Inferior parietal cortex (tissue), 1 donor: ENCODE data around the gene TNRC6B.
"Not testable (repeated sequence)": the region's sequence is repeated elsewhere in the genome, so short reads cannot be mapped to it uniquely, and the experiment has no call there.

Experiments
- DNase-seq: peaks from one replicate; pipeline ENCODE4 v3.0.0-alpha.2; 2016; ENCODE audit errors: extremely low spot score

Gene TNRC6B

DNA sequence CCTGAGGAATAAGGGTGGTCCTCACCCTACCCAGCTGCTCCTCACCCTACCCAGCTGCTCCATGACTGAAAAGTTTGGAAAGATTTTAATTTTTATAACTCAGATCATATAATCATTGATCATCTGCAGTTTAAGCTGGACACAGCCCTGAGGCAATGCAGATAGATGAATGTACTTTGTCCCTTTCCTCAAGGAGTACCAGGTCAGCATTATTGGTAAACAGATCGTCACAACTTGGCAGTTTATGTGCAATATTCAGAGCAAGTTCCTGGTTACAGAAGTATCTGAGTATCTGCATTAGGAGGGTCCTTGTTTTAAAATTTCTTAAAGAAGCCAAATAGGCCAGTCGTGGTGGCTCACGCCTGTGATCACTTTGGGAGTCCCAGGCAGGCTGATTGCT lies 3.6 kb downstream of the TNRC6B start:
- no peak for DNase-seq

DNA sequence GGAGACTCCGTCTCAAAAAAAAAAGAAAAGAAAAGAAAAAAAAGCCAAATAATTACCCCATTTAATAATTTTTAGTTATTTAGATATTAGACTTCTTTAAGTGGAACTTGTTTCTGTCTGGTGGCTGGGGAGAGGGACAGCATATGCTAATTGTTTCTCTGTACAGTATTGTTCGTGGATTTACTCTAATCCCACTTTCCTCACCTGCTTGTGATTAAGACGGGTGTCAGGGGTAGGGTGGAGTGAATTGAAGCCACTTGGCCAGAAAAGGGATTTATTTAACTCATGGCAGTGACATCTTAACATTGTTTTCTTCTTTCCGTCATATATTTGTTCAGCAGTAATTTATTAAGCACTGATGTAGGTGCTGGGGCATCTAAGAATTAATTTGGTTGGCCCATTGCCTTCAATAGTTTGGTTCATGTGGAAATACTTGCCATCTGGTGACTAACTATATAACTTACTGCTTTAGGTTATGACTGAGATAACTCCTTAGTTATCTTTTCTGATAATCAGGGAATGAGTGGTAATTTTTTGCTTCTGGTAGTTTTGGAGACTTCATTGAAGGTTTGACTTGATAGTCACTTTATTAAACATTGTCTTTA lies 4.6 kb downstream of the TNRC6B start:
- no peak for DNase-seq

DNA sequence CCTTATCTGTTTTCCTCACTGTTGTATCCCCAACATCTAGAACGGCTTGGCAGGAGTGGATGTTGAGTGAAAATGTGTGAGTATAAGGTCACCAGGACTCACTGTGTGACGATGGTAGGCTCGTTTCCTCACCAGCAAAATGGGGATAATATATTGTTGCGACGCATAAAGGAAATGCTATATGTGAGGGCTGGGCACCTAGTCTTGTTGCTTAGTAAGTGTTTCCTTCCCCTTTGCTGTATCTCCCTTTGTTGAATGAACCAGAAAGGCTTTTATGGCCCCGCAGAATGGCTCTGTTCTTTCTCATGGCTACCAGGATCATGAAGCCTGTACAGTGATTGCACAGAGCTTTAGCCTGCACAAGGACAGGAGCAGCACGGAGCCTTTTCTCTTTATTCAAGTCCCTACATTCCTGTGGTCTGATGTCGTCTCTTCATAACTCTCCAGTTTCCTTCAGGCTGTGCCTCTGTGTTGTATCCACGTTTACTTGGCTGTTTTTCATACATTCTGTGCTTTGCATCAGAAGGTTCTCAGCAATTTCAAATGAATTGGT lies 5.4 kb downstream of the TNRC6B start:
- no peak for DNase-seq

DNA sequence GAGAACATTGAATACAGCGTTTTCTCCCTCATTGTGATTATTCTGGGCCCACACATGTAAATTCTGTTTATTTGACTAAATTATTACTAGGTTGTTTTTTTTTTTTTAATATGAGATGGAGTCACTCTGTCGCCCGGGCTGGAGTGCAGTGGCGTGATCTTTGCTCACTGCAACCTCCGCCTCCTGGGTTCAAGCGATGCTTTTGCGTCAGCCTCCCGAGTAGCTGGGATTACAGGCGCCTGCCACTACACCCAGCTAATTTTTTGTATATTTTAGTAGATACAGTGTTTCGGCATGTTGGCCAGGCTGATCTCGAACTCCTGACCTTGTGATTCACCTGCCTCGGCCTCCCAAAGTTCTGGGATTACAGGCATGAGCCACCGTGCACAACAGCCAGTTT lies 5.9 kb downstream of the TNRC6B start:
- not testable (repeated sequence) for DNase-seq

DNA sequence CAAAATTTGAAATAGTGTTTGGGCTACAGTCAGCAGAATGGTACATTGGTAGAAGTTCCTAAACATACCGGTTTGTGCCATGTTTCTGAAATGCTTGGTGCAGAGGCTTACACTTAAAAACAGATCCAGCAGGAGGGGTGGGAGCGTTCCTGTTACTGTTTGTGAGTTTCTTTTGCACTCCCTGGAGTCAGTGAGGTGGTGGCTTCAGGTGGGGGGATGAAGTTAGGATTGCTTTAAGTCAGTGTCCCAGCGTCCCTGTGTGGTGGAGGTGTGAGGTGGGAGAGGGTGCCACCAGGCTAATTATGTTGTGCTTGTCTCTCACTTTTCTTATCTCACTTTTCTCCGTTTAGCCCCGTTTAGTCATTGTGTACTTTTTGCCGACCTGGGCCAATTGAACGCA lies 9.7 kb downstream of the TNRC6B start:
- no peak for DNase-seq

DNA sequence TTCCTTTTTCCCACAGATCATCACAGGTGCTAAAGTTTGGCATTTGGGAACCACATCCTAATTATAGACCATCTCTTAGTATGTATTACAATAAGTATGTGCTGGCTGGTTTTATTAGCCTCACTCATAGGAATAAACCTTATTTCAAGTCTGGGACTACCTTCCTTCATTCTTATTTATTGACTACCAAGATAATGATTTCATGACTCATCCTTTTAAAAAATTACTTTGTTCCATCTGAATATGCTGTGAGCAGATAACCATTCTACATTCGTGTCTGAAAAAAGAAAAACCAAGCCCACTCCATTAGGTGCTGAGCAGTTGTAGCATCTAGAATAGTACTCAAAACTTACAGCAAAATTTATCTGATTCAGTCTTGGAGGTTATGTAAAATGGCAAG lies 12.3 kb downstream of the TNRC6B start:
- DNase-seq: no peak

DNA sequence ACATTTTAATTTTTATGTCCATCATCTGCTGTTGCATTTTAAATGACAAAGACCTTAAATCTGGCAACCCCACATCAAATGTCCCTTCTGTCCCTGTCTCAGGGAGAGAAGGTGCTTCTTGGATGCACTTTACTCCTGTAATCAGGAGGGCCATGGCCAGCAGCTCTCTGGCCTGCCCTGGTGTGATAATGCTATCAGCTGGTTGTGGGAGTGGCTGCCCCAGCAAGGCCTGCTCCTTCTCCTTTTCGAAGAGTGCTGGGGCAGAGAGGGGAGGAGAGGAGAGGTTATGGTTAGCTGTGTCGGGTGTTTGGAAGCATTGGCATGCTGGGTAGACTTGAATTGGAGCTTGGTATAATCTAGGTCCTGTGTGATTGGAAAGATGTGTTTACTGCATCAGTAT lies 12.8 kb downstream of the TNRC6B start:
- no peak for DNase-seq

DNA sequence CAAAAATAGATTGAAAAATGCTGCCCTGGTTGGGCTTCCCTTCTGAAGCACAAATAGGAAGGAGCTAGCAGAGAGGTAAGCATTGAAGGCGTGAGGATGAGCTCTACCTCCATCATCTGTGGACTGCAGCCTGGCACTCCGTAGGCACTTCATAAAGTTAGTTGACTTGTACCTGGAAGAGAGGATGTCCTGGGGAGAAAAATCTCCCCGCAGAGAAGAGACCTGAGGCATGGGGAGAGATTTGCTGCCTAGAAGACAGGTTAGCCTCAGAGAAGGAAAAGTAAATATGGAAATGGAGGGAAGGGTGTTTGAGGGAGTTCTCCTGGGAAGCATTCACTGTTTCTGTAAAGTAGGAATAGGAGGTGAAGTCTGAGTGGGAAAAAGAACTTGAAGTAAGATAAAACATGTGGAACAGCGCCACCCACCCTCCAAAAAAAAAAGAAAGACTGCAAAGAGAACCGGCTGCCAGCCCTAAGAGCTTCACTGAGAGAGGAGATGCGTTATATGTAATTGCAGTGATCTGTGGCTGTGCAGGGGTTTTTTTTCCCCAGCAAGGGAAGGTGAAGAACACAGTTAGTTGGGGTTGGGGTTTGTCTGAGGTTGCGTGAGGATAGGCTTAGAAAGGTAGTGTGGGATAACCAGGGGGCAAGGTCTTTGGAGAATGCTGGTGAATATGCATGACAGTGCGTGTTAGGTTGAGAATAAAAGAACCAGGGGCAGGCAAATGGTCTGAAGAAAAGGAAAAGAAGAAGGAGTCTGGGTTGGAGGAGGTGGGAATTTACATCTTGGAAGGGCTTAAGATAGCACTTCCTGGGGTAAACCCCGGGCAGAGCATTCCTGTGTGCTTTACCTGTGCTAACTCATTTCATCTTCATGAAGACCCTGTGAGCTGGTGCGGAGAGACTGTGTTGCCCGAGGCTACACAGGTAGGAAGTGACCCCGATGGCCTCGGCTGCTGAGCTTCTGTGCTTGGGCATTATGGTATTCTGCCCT lies 16.0 kb downstream of the TNRC6B start:
- DNase-seq: peak; percentile 52

DNA sequence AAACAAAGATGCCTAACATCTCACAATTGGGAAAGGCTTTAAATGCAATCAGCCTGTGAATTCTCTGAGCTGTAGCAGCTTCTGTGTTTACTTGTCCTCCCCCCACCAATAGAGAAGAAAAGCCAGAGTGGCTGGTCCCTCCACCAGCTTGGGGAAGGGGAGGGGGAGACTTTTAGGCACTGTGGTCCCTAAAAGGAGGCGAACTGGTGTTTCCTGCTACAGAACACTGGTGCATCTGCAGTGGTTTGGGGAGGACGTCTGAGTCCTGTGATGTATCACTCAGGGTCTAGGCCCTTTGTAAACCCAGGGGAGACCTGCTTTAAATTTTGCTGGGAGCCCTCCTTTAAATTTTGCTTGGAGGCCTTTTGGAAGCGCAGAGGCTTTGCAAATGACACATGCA lies 16.9 kb downstream of the TNRC6B start:
- no peak for DNase-seq

DNA sequence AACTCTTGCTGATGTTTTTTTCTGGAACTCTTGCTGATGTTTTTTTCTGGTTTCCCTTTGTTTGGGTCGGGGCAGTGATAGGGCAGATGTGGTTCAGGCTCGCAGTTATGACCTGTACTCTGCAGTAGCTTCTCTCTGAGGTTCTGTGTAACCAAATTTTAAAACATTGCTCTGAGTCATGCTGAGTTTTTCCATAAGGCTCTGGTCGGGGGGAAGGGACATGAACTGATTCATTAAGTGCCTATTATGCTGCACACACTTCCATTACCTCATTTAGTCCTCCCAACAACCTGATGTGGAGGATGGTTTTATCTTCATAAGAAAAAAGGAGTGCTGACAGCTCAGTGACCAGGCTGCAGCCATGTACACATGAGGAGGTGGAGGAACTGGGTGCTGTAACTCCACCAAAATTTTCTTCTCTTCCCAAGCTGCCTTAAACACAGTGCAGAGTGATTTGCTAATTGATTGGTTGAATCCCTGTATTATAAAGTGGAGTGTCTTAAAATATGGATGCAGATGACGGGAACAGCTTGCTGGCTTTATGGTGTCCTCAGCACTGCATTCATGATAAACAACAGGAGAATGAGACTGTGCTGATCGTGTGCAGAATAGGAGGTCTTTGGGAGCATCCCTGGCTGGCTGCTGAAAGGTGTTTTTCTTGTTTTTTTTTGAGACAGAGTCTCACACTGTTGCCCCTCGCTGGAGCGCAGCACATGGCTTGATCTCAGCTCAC lies 19.1 kb downstream of the TNRC6B start:
- no peak for DNase-seq

DNA sequence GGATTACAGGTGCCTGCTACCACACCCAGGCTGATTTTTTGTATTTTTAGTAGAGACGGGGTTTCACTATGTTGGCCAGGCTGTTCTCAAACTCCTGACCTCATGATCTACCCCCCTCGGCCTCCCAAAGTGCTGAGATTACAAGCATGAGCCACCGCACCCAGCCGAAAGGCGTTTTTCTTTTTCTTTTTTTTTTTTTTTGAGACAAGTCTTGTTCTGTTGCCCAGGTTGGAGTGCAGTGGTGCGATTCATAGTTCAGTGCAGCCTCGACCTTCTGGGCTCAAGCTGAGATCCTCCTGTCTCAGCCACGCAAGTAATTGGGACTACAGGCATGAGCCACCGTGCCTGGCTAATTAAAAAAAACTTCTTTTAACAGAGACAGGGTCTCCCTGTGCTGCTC lies 19.7 kb downstream of the TNRC6B start:
- DNase-seq: not testable (repeated sequence)

DNA sequence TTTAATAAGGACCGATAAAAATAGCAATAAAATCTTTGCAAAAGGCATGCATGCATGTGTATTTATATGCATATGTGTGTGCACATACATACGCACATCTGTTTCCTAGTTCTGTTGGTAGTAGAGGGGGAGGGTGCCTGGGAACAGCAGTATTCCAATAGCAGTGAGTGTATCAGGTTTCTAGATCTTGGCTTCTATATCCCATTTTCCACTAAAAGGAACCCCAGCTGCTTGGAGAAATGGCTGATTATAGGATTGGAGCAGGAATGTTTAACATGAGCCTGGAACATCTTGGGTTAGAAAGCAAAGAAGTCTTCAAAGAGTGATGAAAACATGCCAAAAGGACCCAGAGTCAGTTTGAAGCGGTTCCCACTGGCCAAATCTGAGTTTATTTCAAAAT lies 21.0 kb downstream of the TNRC6B start:
- no peak for DNase-seq

DNA sequence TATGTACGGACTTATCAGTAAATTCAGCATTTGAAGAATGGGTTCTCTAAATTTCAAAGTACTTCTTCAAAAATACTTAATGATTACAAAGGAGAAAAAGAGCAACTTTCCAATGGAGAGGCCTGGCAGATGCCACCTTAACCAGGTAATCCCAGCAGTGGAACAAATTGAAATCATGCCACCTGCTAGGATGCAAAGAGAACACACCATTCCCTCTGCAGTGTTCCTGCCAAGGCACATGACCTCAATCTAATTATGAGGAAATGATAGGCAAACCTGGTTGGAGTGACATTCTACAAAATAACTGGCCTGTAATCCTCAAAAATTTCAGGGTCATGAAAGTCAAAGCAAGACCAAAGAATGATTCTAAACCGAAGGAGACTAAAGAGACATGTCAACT lies 21.5 kb downstream of the TNRC6B start:
- no peak for DNase-seq

DNA sequence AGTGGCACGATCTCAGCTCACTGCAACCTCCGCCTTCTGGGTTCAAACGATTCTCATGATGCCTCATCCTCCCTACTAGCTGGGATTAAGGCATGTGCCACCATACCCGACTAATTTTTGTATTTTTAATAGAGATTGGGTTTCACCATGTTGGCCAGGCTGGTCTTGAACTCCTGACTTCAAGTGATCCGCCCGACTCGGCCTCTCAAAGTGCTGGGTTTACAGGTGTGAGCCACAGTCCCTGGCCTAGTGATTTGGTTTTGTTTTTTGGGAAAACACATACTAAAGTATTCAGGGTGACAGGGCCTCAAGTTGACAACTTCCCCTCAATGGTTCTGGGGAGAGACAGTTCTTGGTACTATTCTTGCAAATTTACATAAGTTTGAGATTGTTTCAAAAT lies 22.1 kb downstream of the TNRC6B start:
- DNase-seq: no peak

DNA sequence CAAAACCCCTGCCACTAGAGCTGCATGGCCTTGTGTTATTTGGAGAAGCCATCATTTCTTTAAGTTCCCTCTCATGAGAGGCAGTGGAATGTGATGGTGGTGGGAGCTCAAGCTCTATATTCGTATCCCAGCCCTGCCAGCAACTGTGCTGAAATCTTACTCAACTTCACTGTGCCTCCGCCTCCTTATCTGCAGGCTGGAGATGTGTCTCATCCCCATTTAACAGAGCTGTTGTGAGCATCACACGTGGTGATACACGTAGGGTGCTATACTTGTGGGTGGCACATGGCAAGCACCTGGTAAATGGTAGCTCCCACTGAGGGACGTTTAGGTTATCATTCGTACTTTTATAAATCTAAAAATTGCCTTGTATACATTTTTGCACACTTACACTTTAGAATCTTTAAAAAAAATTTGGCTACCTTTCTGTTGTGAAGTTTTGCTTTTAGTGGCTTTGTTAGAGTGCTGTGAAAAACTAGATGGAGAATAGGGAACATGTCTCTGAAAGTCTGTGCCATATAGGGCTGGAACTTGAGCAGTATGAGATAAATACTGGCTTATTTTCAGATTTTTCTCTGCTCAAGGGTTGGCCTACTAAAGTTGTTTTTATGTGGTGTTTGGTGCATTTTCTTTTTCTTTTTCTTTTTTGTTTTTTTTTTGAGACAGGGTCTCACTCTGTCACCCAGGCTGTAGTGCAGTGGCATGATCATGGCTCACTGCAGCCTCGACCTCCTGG lies 23.2 kb downstream of the TNRC6B start:
- DNase-seq: no peak

DNA sequence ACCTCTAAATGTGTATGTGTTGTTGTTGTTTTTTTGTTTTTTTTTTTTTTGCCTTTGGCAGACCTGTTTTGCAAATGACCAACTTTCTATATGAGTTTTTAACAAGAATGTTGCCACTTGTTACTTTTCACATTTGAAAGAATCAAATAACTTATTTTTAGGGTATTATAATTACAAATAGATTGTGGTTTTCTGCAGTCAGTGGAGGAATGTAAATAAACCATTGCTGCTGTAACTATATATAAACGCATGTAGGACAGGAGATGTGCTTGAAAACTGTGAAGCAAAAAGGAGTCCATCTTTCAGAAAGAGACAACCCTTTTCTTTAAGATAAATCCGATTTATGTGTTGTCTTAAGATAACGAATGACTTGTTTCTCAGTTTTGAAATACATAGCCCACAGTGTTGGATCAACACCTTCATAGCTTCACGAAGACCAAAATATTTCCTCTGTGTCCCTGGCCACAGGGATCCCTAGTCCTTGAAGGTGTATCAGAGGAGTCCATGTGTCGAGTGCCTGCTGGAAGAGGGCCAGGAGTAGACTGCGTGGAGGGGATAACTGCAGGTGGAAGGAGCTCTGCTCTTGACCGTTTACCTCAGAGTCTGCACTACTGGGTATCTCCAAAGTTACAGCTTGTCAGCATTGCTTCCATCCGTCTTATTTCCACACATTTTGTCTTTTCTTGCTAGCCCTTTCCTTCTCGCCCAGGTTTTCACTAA lies 24.7 kb downstream of the TNRC6B start:
- DNase-seq: no peak

DNA sequence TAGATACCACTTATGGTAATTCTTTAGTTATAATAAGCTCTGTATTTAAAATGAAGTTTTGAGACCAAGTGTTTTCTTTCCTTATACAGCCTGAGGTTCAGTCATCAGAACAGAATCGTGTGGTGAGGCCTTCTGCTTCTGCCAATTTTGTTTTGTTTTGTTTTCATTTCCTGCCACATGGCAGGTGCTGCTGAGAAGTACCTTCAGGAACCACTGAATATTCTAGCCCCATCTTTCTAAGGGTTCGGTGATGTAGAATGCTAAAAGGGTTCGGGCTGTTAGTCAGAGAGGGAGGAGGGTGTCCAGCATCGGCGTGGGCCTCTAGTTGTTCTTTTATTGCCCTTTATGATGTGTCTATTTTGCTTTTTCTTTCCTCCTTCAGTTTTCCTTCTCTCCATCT lies 25.8 kb downstream of the TNRC6B start:
- no peak for DNase-seq

DNA sequence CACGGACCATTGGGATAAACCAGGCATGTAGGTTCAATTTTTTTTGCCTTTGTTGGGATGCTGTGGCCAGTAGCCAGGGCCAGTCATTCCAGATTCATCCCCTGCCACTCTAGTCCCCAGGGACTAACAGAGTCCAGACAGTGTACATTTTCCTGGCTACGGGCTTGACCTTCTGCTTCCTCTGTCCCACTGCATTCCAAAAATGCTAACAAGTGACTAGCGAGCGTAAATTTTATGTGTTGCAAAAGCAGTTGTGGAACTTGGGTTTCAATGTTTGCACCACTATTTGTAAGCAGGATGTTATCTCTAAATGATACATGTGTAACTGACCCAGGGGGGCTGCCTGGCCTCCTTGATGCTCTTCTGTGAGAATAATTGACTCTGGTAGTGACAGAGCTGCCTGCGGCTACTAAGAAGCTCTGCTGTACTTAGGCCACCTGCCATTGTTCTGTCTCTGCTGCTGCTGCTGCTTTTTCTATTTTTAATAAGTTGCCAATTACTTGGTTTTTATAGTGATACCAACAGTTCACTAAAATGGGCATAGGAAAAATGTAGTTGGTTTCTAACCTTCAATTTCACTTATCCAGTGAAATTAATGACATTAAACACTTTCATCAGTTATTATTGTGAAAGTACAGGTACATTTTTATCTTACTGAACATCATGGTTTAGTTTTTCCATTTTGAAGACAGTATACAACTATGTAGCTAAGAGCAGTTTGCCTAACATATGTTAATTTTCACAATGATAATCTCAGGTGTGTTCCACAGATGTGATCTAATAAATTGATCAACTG lies 26.8 kb downstream of the TNRC6B start:
- no peak for DNase-seq

DNA sequence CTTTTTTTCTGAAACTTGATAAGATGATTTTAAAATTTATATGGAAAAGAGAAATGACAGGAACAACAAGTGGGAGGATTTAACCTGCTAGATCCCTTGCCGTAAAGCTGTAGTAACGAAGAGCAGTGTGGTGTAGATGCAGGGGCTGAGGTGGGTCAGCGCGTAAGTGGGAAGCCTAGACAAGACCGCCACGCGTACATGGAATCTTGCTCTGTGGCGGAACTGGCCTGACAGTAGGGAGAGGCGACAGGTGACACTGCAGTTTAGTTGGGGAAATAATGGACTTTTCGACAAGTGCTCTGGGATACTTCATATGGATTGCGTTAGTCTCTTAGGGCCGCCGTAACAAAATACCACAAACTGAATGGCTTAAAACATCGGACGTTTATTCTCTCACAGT lies 28.8 kb downstream of the TNRC6B start:
- DNase-seq: no peak

DNA sequence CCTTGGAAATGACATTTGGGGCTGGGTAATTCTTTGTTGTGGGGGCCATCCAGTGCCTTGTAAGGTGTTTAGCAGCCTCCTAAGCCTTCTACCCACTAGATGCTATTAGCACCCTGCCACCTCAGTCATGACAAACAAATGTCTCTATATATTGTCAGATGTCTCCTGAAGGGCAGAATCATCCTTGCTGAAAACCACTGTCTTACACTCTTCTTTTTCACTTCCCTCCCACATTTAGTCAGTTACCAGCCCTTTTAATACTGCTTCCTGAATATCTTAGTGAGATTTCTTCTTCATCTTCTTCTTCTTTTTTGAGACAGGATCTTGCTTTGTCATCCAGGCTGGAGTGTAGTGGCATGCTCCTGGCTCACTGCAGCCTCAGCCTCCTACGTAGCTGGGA lies 33.1 kb downstream of the TNRC6B start:
- DNase-seq: no peak
